AG04449 (cell line): Measurements from ENCODE around the gene GPC4.

Experiments
- CTCF ChIA-PET: fragments of 350-600 bp; formaldehyde crosslinking; extraction: SDS; loops from one replicate; lab custom pipeline; 2021; ENCODE audit warnings: antibody characterized with exemption; lab: Yijun Ruan, JAX
- POLR2A ChIA-PET: fragments of 400-600, 350-600 bp; formaldehyde crosslinking; extraction: SDS; loops from one replicate; lab custom pipeline; 2020; ENCODE audit warnings: antibody characterized with exemption, inconsistent platforms; lab: Yijun Ruan, JAX
- DNase-seq: peaks from one replicate; pipeline ENCODE4 v3.0.0-alpha.2; 2010; ENCODE audit warnings: low read depth, low spot score
- H3K4me3 ChIP-seq: 2 replicates; pipeline ENCODE4 v1.5.1; 2011; ENCODE audit warnings: low read depth, mild to moderate bottlenecking, control low read depth, low read length
- TF ChIP-seq, protein P1 (sequence below): IDR thresholded peaks from one replicate; pipeline ENCODE4 v1.5.1; 2011; ENCODE audit warnings: mild to moderate bottlenecking, moderate library complexity, low read length, control low read depth, inconsistent platforms; ENCODE audit not compliant: insufficient read depth; ENCODE audit errors: missing control alignments

The GPC4 gene

DNA sequence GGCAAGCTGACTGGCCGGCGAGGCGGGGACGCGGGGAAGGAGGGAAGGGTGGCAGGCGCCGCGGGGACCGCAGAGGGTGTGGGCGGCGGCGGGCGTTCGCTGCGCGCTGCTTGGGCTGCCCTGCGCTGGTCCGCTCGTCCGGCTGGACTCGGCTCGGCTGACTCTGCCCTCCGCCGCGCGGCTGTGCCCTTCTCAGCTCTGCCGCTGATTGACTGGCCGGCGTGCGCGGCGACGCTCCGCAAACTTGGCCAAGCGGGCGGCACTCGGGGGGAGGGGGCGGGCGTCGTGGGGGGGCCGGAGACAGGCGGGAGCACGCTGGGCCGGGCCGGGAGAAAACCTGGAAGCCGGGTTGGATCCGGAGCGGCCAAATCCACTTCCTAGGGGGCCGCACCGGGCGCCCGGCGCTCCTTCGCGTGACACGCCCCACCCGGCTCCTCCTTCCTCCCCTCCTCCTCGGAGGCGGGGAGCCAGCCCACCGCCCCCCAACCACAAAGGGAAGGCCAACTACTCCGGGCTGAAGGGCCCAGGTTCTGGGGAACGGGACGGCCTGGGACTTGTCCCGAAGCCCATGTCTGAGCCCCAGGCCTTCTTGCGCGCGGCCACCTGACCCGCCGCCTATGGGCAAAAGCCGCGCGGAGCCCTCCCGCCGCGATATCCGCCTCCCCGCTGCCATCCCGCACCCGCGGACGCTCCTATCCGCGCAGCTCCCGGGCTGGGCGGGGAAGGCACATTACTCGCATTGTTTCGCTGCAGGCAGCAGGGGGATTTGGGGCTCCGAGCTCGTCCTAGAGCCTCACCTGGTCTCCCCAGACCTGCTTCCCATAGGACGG is at the start of gene GPC4:
GPC4 (minus strand) TSS at position 214 of the 830 bp plus-strand sequence. CDS start 524 bp downstream, outside the sequence.
- CTCF ChIA-PET: interaction anchor here (1.2 kb wide), 1 partner anchor 82 kb away, joined by 3 read pairs; no protein-coding TSS in a partner anchor
- TF ChIP-seq, protein P1, sequence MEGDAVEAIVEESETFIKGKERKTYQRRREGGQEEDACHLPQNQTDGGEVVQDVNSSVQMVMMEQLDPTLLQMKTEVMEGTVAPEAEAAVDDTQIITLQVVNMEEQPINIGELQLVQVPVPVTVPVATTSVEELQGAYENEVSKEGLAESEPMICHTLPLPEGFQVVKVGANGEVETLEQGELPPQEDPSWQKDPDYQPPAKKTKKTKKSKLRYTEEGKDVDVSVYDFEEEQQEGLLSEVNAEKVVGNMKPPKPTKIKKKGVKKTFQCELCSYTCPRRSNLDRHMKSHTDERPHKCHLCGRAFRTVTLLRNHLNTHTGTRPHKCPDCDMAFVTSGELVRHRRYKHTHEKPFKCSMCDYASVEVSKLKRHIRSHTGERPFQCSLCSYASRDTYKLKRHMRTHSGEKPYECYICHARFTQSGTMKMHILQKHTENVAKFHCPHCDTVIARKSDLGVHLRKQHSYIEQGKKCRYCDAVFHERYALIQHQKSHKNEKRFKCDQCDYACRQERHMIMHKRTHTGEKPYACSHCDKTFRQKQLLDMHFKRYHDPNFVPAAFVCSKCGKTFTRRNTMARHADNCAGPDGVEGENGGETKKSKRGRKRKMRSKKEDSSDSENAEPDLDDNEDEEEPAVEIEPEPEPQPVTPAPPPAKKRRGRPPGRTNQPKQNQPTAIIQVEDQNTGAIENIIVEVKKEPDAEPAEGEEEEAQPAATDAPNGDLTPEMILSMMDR: no peak
- no peak for DNase-seq
- peak within 1 kb of the TSS; percentile 65 for H3K4me3 ChIP-seq
- POLR2A ChIA-PET: interaction anchor here (0.6 kb wide), 2 partner anchors 139 to 202 kb away, joined by 3 read pairs; no protein-coding TSS in a partner anchor

- ChIA-PET CTCF (no interaction called here), POLR2A (no interaction called here)
- TF ChIP-seq, protein P1: no peak
- H3K4me3 ChIP-seq: no peak overlapping the region
- no peak for DNase-seq
These were observed 45.9 kb upstream of the GPC4 start for GRCh38 chrX:133461231-133461630.

DNA sequence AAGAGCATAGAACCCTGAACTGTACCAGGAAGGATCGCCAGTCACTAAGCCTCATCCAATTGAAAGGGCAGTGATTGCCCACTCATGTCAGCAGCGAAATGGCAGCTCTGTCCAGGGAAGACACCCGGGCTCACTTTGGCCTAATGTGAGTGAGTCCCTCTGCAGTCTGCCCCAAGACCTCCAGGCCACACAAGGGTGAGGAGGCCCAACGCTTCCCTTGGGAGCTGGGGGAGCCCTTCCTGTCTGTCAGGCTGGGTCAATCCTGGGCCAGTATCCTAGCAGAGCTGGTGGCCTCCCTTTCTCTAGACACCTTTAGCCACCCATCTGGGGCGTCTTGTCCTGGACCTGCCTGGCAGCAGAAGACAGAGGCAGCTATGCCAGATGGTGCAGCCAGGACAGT is 39.6 kb upstream of the GPC4 start:
- TF ChIP-seq, protein P1: no peak
- POLR2A ChIA-PET: no interaction called here
- CTCF ChIA-PET: no interaction called here
- DNase-seq: no peak
- no peak overlapping the region for H3K4me3 ChIP-seq

- DNase-seq: no peak
- ChIA-PET CTCF (no interaction called here), POLR2A (no interaction called here)
- no peak overlapping the region for H3K4me3 ChIP-seq
- TF ChIP-seq, protein P1: no peak
These were observed 39.2 kb upstream of the GPC4 start for GRCh38 chrX:133454491-133454914.

DNA sequence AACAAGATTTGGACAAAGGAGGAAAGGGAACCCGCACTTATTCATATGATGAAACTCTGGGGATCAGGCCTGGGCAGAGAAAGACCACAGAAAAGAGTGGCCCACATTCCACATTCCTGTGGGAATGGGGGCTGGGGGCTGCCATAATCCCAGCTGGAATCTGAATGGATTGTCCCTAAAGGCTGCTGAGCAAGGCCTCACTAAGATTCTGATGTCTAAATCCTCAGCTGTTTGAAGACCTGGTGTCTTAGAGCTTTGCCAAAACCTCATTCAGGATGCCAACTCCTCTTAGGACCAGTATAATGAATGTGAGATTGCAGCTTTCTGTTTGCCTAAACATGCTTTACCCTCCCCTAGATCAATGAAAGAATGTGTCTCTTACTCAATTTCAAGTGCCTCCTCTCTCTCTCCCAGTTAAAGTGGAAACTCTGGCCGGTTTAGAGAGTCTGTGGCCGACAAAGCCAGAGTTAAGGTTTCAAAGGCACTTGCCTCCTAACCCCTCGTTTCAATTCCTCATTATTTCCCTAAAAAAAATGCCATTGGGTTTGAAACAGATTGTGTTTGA is 33.3 kb upstream of the GPC4 start:
- CTCF ChIA-PET: no interaction called here
- DNase-seq: no peak
- POLR2A ChIA-PET: no interaction called here
- H3K4me3 ChIP-seq: no peak overlapping the region
- TF ChIP-seq, protein P1: no peak
